GM18511 (cell line): ENCODE results near the gene ABCA4.
"Not testable (repeated sequence)": the region's sequence is repeated elsewhere in the genome, so short reads cannot be mapped to it uniquely, and the experiment has no call there.

Experiments
- ATAC-seq: cut with Tn5 transposase; IDR thresholded peaks from one replicate; pipeline ENCODE4 v1.9.1; 2021; ENCODE audit warnings: mild to moderate bottlenecking, moderate library complexity; ENCODE audit not compliant: unreplicated experiment

The ABCA4 gene

DNA sequence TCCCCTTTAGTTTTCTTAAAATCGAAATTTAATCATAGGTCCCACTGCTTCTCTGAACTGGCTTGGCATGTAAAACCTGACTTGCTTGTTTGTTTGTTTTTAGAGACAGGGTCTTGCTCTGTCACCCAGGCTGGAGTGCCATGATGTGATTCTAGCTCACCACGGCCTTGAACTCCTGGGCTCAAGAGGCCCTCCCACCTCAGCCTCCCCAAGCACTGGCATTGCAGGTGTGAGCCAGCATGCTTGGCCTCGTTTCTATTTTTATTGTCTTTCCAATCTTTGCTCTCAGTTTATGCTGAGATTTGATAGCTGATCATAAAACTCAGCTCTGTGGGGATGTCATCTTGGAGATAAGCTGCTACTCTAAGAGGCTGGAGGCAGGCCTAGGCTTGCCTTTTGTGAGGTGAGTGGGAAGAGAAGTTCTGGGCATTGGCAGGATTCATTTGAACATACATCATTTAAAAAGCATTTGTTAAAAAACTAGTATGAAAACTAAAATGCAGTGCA lies 160.3 kb downstream of the ABCA4 start:
- no peak for ATAC-seq

DNA sequence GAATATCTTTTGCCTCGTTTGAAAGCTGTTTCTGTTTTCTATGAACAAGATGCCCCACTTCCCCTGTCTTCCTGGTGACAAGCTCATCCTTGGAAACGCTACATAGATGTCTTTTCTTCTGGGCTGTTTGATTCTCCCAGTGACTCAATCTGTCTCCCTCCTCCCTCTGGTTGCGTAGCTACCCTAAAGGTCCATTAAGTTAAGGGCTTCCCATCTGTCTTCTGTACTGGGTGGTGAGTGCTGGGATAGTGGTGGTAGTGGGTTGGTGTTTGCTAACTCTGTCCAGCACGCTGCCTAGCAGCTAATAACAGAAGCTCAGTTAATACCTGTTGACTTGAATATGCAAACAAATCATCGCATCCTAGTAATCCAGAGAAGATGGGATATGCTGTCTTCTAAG lies 161.5 kb downstream of the ABCA4 start:
- ATAC-seq: no peak

- no peak for ATAC-seq
These were observed 162.2 kb downstream of the ABCA4 start for GRCh38 chr1:93958726-93959100.

- ATAC-seq: no peak
These were observed 162.8 kb downstream of the ABCA4 start for GRCh38 chr1:93958032-93958725.

DNA sequence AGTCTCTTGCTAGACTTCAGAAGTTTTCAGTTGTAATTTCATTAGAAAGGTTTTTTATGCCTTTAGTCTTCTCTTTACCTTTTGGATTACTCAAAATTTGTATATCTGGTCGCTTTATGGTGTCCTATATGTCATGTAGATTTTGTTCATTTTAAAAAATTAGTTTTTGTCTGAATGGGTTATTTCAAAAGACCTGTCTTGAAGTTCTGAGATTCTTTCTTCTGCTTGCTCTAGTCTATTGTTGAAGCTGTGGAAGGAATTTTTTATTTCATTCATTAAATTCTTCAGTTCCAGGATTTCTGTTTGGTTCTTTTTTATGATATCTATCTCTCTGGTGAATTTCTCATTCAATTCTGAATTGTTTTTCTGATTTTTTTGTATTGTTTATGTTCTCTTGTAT lies 165.2 kb downstream of the ABCA4 start:
- no peak for ATAC-seq

DNA sequence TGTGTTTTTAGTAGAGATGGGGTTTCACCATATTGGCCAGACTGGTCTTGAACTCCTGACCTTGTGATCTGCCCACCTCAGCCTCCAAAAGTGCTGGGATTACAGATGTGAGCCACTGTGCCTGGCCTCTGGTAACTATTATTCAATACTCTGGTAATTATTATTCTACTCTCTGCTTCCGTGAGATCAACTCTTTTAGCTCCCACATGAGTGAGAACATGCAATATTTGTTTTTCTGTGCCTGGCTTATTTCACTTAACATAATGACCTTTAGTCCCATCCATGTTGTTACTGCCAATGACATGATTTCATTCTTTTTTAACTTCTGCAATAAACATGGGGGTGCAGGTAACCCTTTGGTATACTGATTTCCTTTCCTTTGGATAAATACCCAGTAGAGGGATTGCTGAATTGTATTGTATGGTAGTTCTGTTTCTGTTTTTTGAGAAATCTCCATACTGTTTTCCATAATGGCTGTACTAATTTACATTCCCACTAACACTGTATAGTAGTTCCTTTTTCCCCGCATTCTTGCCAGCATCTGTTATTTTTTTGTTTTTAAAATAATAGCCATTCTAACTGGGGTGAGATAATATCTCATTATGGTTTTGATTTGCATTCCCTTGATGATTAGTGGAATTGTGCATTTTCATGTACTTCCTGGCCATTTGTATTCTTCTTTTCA lies 173.8 kb downstream of the ABCA4 start:
- not testable (repeated sequence) for ATAC-seq
